COR-L47 (cell line): ENCODE data around the gene SERINC5.
"Not testable (repeated sequence)": the region's sequence is repeated elsewhere in the genome, so short reads cannot be mapped to it uniquely, and the experiment has no call there.

Experiments used
- DNase-seq: peaks from one replicate; lab custom pipeline; 2025; lab: John Stamatoyannopoulos, UW

Gene SERINC5

GRCh38 chr5:80136798-80137197 is 119.0 kb downstream of the SERINC5 start:
- DNase-seq = not testable (repeated sequence)

GRCh38 chr5:80134876-80135275 is 121.0 kb downstream of the SERINC5 start:
- no peak for DNase-seq

DNA sequence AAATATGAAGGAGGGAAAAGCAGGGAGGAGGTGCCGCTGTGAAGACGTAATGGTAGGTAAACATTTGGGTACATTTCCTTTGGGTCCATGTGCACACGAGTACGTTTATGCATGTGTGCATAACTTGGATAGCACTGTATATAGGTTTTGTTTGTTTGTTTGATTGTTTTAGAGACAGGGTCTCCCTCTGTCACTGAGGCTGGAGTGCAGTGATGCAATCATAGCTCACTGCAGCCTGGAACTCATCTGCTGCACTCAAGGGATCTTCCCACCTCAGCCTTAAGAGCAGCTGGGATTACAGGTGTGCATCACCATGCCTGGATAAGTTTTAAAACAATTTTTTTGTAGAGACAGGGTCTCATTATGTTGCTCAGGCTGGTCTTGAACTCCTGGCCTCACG is 126.7 kb downstream of the SERINC5 start:
- DNase-seq = no peak

- no peak for DNase-seq
Observed at GRCh38 chr5:80128141-80128540, 127.7 kb downstream of the SERINC5 start.

DNA sequence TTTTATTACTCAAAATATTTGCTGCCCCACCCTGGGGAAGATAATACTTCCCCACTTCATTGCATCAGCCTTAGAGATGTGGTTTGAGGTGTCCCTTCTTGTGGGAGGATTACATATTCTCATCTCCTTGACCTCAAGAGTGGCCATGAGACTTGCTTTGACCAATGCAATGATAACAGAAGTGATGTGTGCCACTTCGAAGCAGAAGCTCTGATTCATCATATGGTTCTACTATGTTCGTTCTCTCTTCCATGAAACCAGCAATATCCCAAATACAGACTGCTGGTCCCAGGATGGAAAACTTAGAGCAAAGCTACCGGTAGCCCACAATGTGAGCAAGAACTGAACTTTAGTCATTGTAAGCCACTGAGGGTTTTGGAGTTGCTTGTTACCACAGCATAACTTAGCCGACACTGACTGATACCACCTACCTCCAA is 128.7 kb downstream of the SERINC5 start:
- no peak for DNase-seq

- no peak for DNase-seq
Observed at GRCh38 chr5:80125962-80126480, 129.8 kb downstream of the SERINC5 start.

GRCh38 chr5:80125022-80125961 is 130.6 kb downstream of the SERINC5 start:
- no peak for DNase-seq

GRCh38 chr5:80124121-80124918 is 131.5 kb downstream of the SERINC5 start:
- DNase-seq = no peak

- DNase-seq = no peak
Observed at GRCh38 chr5:80122579-80122978, 133.3 kb downstream of the SERINC5 start.

DNA sequence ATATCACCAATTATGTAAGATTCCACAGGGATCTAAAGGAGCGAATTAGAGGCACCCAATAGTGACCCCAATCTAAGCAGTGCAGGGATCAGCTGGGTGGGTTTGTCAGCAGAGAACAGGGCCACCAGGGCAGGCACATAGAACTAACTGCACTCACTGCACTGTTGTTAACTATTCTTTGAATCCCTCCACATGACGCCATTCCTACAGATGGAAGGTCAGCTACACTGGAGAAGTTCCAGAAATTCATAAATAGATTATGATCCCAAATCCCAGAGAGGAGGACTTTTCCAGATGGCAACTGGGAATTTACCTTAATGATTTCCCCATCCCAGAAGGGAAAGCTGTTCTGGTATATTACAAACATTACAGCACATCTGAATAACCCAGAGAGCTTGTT is 136.5 kb downstream of the SERINC5 start:
- no peak for DNase-seq

GRCh38 chr5:80117446-80117845 is 138.4 kb downstream of the SERINC5 start:
- DNase-seq = no peak

GRCh38 chr5:80116465-80116864 is 139.4 kb downstream of the SERINC5 start:
- no peak for DNase-seq

DNA sequence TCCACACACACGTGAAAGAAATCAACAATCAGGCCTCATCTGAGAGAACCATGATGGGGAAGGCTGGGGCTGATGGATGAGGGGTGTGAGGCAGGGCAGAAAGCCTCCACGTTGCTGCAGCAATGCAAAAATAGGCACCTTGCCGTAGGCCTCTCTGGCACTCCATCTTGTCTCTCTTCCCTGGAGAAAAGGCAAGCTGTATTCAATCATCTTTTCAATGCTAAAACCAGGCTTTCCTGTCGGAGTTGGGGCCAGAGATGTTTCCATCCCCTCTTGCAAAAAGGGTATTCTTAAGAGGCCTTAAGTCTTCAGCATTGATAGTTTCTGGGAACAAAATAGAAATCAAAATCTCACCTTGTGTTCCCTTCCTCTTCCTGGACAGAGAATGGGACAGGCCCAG is 139.8 kb downstream of the SERINC5 start:
- no peak for DNase-seq

- DNase-seq = no peak
Observed at GRCh38 chr5:80114860-80115259, 141.0 kb downstream of the SERINC5 start.

GRCh38 chr5:80111376-80111990 is 144.4 kb downstream of the SERINC5 start:
- DNase-seq = not testable (repeated sequence)

- DNase-seq = no peak
Observed at GRCh38 chr5:80109646-80110478, 146.0 kb downstream of the SERINC5 start.

GRCh38 chr5:80106916-80107315 is 148.9 kb downstream of the SERINC5 start:
- DNase-seq = no peak

- no peak for DNase-seq
Observed at GRCh38 chr5:80105698-80106439, 150.0 kb downstream of the SERINC5 start.

GRCh38 chr5:80103371-80103770 is 152.5 kb downstream of the SERINC5 start:
- DNase-seq = no peak

GRCh38 chr5:80101993-80102392 is 153.9 kb downstream of the SERINC5 start:
- no peak for DNase-seq

DNA sequence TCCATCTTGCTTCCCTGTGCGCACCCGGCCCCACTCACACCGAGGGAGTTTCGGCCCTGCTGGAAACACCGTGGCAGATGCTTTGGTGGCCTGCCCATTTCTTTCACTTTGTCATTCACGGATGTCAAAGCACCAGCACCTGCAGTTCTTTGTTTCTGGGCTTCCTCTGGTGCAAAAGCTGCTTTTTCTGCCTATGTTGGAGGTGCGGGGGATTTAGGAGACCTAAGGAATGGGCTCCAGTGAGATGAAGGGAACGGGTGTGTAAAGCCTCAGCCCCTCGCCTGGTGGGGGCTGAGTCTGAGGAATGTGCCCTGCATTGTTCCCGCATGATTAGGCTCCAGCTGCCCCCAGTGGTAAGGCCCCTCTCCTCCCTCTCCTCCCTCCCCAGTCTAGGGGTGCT is 158.4 kb downstream of the SERINC5 start:
- DNase-seq = no peak
